HepG2 (cell line): Measurements from ENCODE around the gene POU4F2. TPM values are rescaled to one million over a fixed set of nuclear protein-coding genes. Genes with fewer than 3 reads are reported as not detected.
A peak's percentile ranks its signal among the peaks of the same experiment; 100 is the strongest.

Experiments
- GLMP ChIP-seq: sonication (generic); formaldehyde crosslinking; IDR thresholded peaks from 2 replicates; pipeline ENCODE4 v1.9.0; 2021; ENCODE audit warnings: missing genetic modification reagents, mild to moderate bottlenecking, borderline replicate concordance
- HDAC2 ChIP-seq: sonication (generic); formaldehyde crosslinking; IDR thresholded peaks from 2 replicates; pipeline ENCODE4 v1.4.0; 2020; ENCODE audit warnings: missing genetic modification reagents
- MLXIP ChIP-seq: sonication (generic); formaldehyde crosslinking; IDR thresholded peaks from 2 replicates; pipeline ENCODE4 v1.9.0; 2021; ENCODE audit warnings: missing genetic modification reagents, borderline replicate concordance
- NKX3-1 ChIP-seq: sonication (generic); formaldehyde crosslinking; IDR thresholded peaks from 2 replicates; pipeline ENCODE4 v1.5.0; 2020; ENCODE audit warnings: missing genetic modification reagents
- PHF5A ChIP-seq: IDR thresholded peaks from one replicate; pipeline ENCODE4 v1.6.1; 2018; ENCODE audit warnings: low read depth, missing genetic modification reagents; ENCODE audit not compliant: unreplicated experiment
- PPARG ChIP-seq: conservative IDR thresholded peaks from 2 replicates; pipeline ENCODE4 v1.6.1; 2016; ENCODE audit warnings: missing biosample characterization, missing genetic modification reagents
- RXRB ChIP-seq: IDR thresholded peaks from 2 replicates; pipeline ENCODE4 v1.6.1; 2016; ENCODE audit warnings: borderline replicate concordance, missing genetic modification reagents, missing compliant biosample characterization
- SMC3 ChIP-seq: IDR thresholded peaks from 2 replicates; pipeline ENCODE4 v1.6.1; 2011; ENCODE audit warnings: low read length, improper control_type of control experiment
- SOX5 ChIP-seq: IDR thresholded peaks from 2 replicates; pipeline ENCODE4 v1.6.1; 2016; ENCODE audit warnings: borderline replicate concordance
- SRSF4 ChIP-seq: fragments of 200-400 bp; formaldehyde crosslinking; IDR thresholded peaks from one replicate; pipeline ENCODE4 v1.6.1; 2018; ENCODE audit warnings: mild to moderate bottlenecking, low read depth, low read length, moderate library complexity; ENCODE audit not compliant: poor library complexity, severe bottlenecking
- TEF ChIP-seq: sonication (generic); formaldehyde crosslinking; IDR thresholded peaks from 2 replicates; pipeline ENCODE4 v1.5.0; 2020; ENCODE audit warnings: missing genetic modification reagents
- TFE3 ChIP-seq: IDR thresholded peaks from 2 replicates; pipeline ENCODE4 v1.6.1; 2016
- THAP11 ChIP-seq: IDR thresholded peaks from 2 replicates; pipeline ENCODE4 v1.6.1; 2016; ENCODE audit warnings: missing biosample characterization, missing genetic modification reagents
- ZNF331 ChIP-seq: sonication (generic); formaldehyde crosslinking; IDR thresholded peaks from 2 replicates; pipeline ENCODE4 v1.4.0; 2020; ENCODE audit warnings: missing genetic modification reagents
- ZNF652 ChIP-seq: IDR thresholded peaks from 2 replicates; pipeline ENCODE4 v1.6.1; 2016; ENCODE audit warnings: low read depth, borderline replicate concordance
- ZNF737 ChIP-seq: sonication (generic); formaldehyde crosslinking; IDR thresholded peaks from 2 replicates; pipeline ENCODE4 v1.5.0; 2020; ENCODE audit warnings: missing genetic modification reagents, mild to moderate bottlenecking, borderline replicate concordance
- ZSCAN9 ChIP-seq: IDR thresholded peaks from 2 replicates; pipeline ENCODE4 v1.6.1; 2016; ENCODE audit warnings: borderline replicate concordance
- polyA plus RNA-seq, 8 experiments: library from polyadenylated mRNA; depleted of rRNA in 3 of 8; stranded (reverse) in 7 of 8; unstranded in 1 of 8; fragments of >200 nt; fragmentation: Illumina TruSeq in 4 of 8; extraction: Trizol in 4 of 8; gene quantifications; 2 replicates each; pipeline versions ENCODE4 v1.2.1 to v1.2.3, GENCODE V29; 2011 to 2016; ENCODE audit warnings: low read depth in 4 of 8, missing spikeins in 1 of 8, mixed read lengths in 1 of 8; ENCODE audit not compliant: insufficient read depth in 1 of 8
- total RNA-seq, 5 experiments: library from RNA; depleted of rRNA; stranded (reverse); fragments of >200 nt; fragmentation: Illumina TruSeq; extraction: Trizol; gene quantifications; 2 replicates each; pipeline ENCODE4 v1.2.3, GENCODE V29; 2016; ENCODE audit warnings: low read depth in 1 of 5
- TF ChIP-seq, protein P1 (sequence below): sonication (generic); formaldehyde crosslinking; IDR thresholded peaks from 2 replicates; pipeline ENCODE4; 2020; ENCODE audit warnings: missing genetic modification reagents, mild to moderate bottlenecking, borderline replicate concordance

The POU4F2 gene
- total and polyA plus RNA-seq, 2 of the 13 experiments (the other 11 are each of a cell fraction or from before 2014, with no cell fraction given) = not detected

- no peak for TF ChIP-seq MLXIP (CRISPR knock-in tag)
- peak; percentile 63; the same call in 1 of the 2 replicates for TF ChIP-seq ZSCAN9 (CRISPR knock-in tag)
- TF ChIP-seq NKX3-1 (CRISPR knock-in tag) = peak; percentile 72; the same call in 1 of the 2 replicates
- TF ChIP-seq SMC3 = no peak
- peak; percentile 41; the same call in 1 of the 2 replicates for TF ChIP-seq TFE3 (CRISPR knock-in tag)
- TF ChIP-seq HDAC2 = peak; percentile 31; the same call in 1 of the 2 replicates
- TF ChIP-seq SOX5 = no peak
- no peak for TF ChIP-seq GLMP (CRISPR knock-in tag)
- no peak for TF ChIP-seq SRSF4
- TF ChIP-seq THAP11 = 0 out of 2 replicates have a peak, but pooled peaks have one; percentile 23
- TF ChIP-seq ZNF737 = no peak
- peak; percentile 44; the same call in 1 of the 2 replicates for TF ChIP-seq ZNF331 (CRISPR knock-in tag)
- TF ChIP-seq, protein P1, sequence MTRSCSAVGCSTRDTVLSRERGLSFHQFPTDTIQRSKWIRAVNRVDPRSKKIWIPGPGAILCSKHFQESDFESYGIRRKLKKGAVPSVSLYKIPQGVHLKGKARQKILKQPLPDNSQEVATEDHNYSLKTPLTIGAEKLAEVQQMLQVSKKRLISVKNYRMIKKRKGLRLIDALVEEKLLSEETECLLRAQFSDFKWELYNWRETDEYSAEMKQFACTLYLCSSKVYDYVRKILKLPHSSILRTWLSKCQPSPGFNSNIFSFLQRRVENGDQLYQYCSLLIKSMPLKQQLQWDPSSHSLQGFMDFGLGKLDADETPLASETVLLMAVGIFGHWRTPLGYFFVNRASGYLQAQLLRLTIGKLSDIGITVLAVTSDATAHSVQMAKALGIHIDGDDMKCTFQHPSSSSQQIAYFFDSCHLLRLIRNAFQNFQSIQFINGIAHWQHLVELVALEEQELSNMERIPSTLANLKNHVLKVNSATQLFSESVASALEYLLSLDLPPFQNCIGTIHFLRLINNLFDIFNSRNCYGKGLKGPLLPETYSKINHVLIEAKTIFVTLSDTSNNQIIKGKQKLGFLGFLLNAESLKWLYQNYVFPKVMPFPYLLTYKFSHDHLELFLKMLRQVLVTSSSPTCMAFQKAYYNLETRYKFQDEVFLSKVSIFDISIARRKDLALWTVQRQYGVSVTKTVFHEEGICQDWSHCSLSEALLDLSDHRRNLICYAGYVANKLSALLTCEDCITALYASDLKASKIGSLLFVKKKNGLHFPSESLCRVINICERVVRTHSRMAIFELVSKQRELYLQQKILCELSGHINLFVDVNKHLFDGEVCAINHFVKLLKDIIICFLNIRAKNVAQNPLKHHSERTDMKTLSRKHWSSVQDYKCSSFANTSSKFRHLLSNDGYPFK (CRISPR knock-in tag) = no peak
- TF ChIP-seq RXRB (CRISPR knock-in tag) = peak; percentile 30; the same call in 1 of the 2 replicates
- TF ChIP-seq ZNF652 (CRISPR knock-in tag) = peak; percentile 32; the same call in 1 of the 2 replicates
- peak; percentile 62; the same call in 1 of the 2 replicates for TF ChIP-seq PPARG (CRISPR knock-in tag)
- TF ChIP-seq TEF (CRISPR knock-in tag) = peak; percentile 47; the same call in 1 of the 2 replicates
- no peak for TF ChIP-seq PHF5A (CRISPR knock-in tag)
Observed at GRCh38 chr4:146643812-146644401, 5.2 kb downstream of the POU4F2 start (continued).
